Measurements from ENCODE around the gene CPXM1. TPM values are rescaled to one million over a fixed set of nuclear protein-coding genes. Genes with fewer than 3 reads are reported as not detected.

The CPXM1 gene
- total RNA-seq, 1 experiment from 2014 or later: not detected

DNA sequence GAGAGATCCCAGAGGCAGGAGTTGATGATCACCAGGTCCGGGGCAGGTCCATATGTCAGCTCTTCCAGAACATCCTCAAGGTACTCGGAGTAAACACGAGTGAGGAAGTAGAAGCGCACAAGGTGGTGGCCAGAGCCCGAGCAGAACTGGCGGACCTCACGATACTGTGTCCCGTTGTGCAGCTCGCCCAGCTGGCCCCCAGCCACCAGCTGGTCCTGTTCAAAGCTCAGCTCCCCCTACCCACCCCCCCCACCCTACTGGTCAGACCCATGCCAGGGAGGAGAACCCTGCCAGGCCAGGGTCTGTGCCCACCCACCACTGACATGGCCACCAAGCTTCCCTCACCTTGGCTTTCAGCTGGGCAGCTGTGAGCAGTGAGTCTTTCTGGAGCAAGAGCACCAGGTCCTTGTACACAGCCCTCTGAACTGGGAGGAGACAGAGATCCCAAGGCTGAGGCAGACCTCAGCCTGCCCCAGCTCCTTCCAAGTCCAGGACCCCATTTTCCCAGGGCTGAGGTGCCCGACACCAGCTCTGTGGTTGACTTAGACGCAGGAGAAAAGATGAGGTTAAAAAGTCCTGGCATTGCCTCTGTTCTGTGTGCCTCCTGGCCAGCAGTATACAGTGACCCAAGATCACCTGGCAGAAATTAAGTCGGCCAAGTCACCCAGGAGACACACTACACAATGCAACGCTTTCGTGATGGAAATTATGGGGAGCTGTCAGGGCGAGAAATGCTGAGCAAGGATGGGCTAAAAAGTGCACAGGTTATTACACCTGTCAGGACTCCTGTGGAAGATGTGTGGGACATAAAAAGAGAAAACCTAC lies 38.6 kb upstream of the CPXM1 start:
- ChIA-PET POLR2A (interaction anchor here (0.5 to 0.7 kb wide), 3 partner anchors 10 to 944 kb away, joined by 3 to 4 read pairs (median 3); partner anchors contain the start of gene PTPRA), CTCF (no interaction called here)
- intact Hi-C loops (cut with micrococcal nuclease; ENCODE audit: unreplicated experiment): no loop called here
- Mint-ChIP-seq H3K27me3 (ENCODE audit: insufficient read depth, unreplicated experiment) (no peaks in the 10 kb centered on the region), H3K27ac (ENCODE audit: unreplicated experiment) (peak overlapping the region; percentile 97), H3K9me3 (ENCODE audit: unreplicated experiment) (no peaks in the 10 kb centered on the region), H3K36me3 (ENCODE audit: insufficient read depth, unreplicated experiment) (peaks cover 24% of the 10 kb centered on the region), H3K4me3 (ENCODE audit: unreplicated experiment) (peak overlapping the region; percentile 89), H3K4me1 (ENCODE audit: low read depth, unreplicated experiment) (peaks cover 7% of the 10 kb centered on the region)
- TF ChIP-seq CTCF (IDR thresholded peaks at IDR 0.05; ENCODE audit: insufficient read depth in 1 of 2, low read depth in 1 of 2, low read length in 1 of 2, severe bottlenecking in 1 of 2, unreplicated experiment in 1 of 2): no peak
- peaks cover 8% of the 10 kb centered on the region; the same call in 1 of the 2 replicates for H3K4me1 ChIP-seq
- BruUV-seq (replicated peaks): TSS peak; percentile 43
- no peaks in the 10 kb centered on the region for H3K27me3 ChIP-seq (replicated peaks; ENCODE audit: control insufficient read depth, insufficient read depth, low read length)
- DNase-seq: no peak
- H3K36me3 ChIP-seq (ENCODE audit: control insufficient read depth, insufficient read depth, low read length): peaks cover 4% of the 10 kb centered on the region
- no peaks in the 10 kb centered on the region for H3K9me3 ChIP-seq
- H3K4me3 ChIP-seq (ENCODE audit: low read depth, low read length): peak overlapping the region; percentile 91

DNA sequence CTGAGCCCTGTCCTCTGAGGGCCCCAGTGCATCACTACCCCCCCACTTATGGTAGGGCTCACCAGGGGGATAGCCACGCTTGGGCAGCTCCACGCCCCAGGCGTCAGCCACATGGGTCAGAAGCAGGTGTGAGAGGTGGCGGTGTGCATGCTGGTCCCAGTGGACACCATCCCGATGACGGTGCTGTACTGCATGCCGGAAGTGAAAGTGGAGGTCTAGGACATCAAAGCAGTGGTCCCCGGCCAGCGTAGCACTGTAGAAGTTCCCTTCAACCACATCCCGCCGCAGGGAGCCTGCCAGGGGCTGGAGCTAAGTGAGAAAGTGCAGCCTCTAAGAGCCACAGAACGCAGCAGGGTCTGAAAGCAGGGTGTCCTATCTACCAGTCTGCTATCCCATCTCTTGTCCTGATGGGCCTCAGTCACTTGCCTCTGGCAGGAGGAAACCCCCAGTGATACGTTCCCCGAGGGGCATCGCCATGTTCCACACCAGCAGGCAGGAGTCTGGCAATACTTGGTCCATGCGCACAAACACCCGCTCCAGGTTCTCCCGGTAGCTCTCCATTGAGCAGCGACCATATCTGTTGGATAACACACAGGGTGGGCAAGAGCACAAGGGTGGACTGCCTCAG lies 37.9 kb upstream of the CPXM1 start:
- ChIA-PET CTCF (no interaction called here), POLR2A (interaction anchor here (0.5 to 0.6 kb wide), 2 partner anchors 35 to 80 kb away, joined by 3 to 6 read pairs; partner anchors contain the start of gene PTPRA)
- Mint-ChIP-seq H3K9me3 (ENCODE audit: unreplicated experiment) (no peaks in the 10 kb centered on the region), H3K36me3 (ENCODE audit: insufficient read depth, unreplicated experiment) (peaks cover 24% of the 10 kb centered on the region), H3K4me3 (ENCODE audit: unreplicated experiment) (no peak overlapping the region), H3K27me3 (ENCODE audit: insufficient read depth, unreplicated experiment) (no peaks in the 10 kb centered on the region), H3K27ac (ENCODE audit: unreplicated experiment) (no peak overlapping the region), H3K4me1 (ENCODE audit: low read depth, unreplicated experiment) (peaks cover 7% of the 10 kb centered on the region)
- BruUV-seq (replicated peaks): no TSS peak
- intact Hi-C loops (cut with micrococcal nuclease; ENCODE audit: unreplicated experiment): no loop called here
- no peak for DNase-seq
- H3K36me3 ChIP-seq (ENCODE audit: control insufficient read depth, insufficient read depth, low read length): peaks cover 4% of the 10 kb centered on the region
- H3K27me3 ChIP-seq (replicated peaks; ENCODE audit: control insufficient read depth, insufficient read depth, low read length): no peaks in the 10 kb centered on the region
- H3K4me3 ChIP-seq (ENCODE audit: low read depth, low read length): no peak overlapping the region
- TF ChIP-seq CTCF (IDR thresholded peaks at IDR 0.05; ENCODE audit: insufficient read depth in 1 of 2, low read depth in 1 of 2, low read length in 1 of 2, severe bottlenecking in 1 of 2, unreplicated experiment in 1 of 2): no peak
- peaks cover 8% of the 10 kb centered on the region; the same call in 1 of the 2 replicates for H3K4me1 ChIP-seq
- no peaks in the 10 kb centered on the region for H3K9me3 ChIP-seq

- H3K4me3 Mint-ChIP-seq (ENCODE audit: unreplicated experiment): no peak overlapping the region
- no TSS peak for BruUV-seq (replicated peaks)
- POLR2A ChIA-PET: interaction anchor here (0.6 kb wide), 1 partner anchor 79 kb away, joined by 6 read pairs; no protein-coding TSS in a partner anchor
- H3K27me3 ChIP-seq (replicated peaks; ENCODE audit: control insufficient read depth, insufficient read depth, low read length): no peaks in the 10 kb centered on the region
- intact Hi-C loops (cut with micrococcal nuclease; ENCODE audit: unreplicated experiment): no loop called here
- H3K4me1 Mint-ChIP-seq (ENCODE audit: low read depth, unreplicated experiment): peaks cover 7% of the 10 kb centered on the region
- no peaks in the 10 kb centered on the region for H3K9me3 ChIP-seq
- H3K4me1 ChIP-seq: peaks cover 8% of the 10 kb centered on the region; the same call in 1 of the 2 replicates
- H3K36me3 Mint-ChIP-seq (ENCODE audit: insufficient read depth, unreplicated experiment): peaks cover 24% of the 10 kb centered on the region
- no peaks in the 10 kb centered on the region for H3K27me3 Mint-ChIP-seq (ENCODE audit: insufficient read depth, unreplicated experiment)
- no peak for TF ChIP-seq CTCF (IDR thresholded peaks at IDR 0.05; ENCODE audit: insufficient read depth in 1 of 2, low read depth in 1 of 2, low read length in 1 of 2, severe bottlenecking in 1 of 2, unreplicated experiment in 1 of 2)
- H3K9me3 Mint-ChIP-seq (ENCODE audit: unreplicated experiment): no peaks in the 10 kb centered on the region
- DNase-seq: no peak
- no peak overlapping the region for H3K4me3 ChIP-seq (ENCODE audit: low read depth, low read length)
- H3K27ac Mint-ChIP-seq (ENCODE audit: unreplicated experiment): no peak overlapping the region
- CTCF ChIA-PET: no interaction called here
- peaks cover 4% of the 10 kb centered on the region for H3K36me3 ChIP-seq (ENCODE audit: control insufficient read depth, insufficient read depth, low read length)
These were observed 37.0 kb upstream of the CPXM1 start for GRCh38 chr20:2837221-2837960.

Measured in Caco-2 (cell line).